IgD-negative memory B cell (primary cell): Measurements from ENCODE around the gene HCN2. TPM values are rescaled to one million over a fixed set of nuclear protein-coding genes. Genes with fewer than 3 reads are reported as not detected.
"Not testable (repeated sequence)": the region's sequence is repeated elsewhere in the genome, so short reads cannot be mapped to it uniquely, and the experiment has no call there.

Experiments
- H3K27ac Mint-ChIP-seq, 3 donors: one replicate each; pipeline ENCODE4 v1.8.0; 2020 to 2022; ENCODE audit warnings: mild to moderate bottlenecking in 3 of 3, mixed read lengths in 3 of 3, moderate library complexity in 1 of 3
- H3K27me3 Mint-ChIP-seq: one replicate; pipeline ENCODE4 v1.8.0; 2021; ENCODE audit warnings: mixed read lengths
- H3K36me3 Mint-ChIP-seq: one replicate; pipeline ENCODE4 v1.8.0; 2020; ENCODE audit warnings: mild to moderate bottlenecking, mixed read lengths
- H3K4me1 Mint-ChIP-seq, 3 donors: one replicate each; pipeline ENCODE4 v1.8.0; 2020 to 2022; ENCODE audit warnings: mixed read lengths in 3 of 3, mild to moderate bottlenecking in 1 of 3
- H3K4me3 Mint-ChIP-seq, 4 donors: one replicate each; pipeline ENCODE4 v1.8.0; 2020 to 2022; ENCODE audit warnings: mild to moderate bottlenecking in 4 of 4, mixed read lengths in 4 of 4, moderate library complexity in 3 of 4
- H3K9me3 Mint-ChIP-seq, 3 donors: one replicate each; pipeline ENCODE4 v1.8.0; 2020 to 2021; ENCODE audit warnings: mixed read lengths in 3 of 3, mild to moderate bottlenecking in 1 of 3
- polyA plus RNA-seq: library from polyadenylated mRNA; unstranded; fragments of 300-500 nt; fragmentation: Illumina TruSeq; gene quantifications from one replicate; pipeline ENCODE4 v1.2.3, GENCODE V29; 2021

Gene HCN2
- polyA plus RNA-seq, 1 donor from 2014 or later = not detected

- Mint-ChIP-seq H3K27ac (no peak overlapping the region), H3K4me3 (no peak overlapping the region), H3K4me1 (no peaks in the 10 kb centered on the region), H3K36me3 (no peaks in the 10 kb centered on the region), H3K27me3 (peaks cover 2% of the 10 kb centered on the region), H3K9me3 (peaks cover 0 to 2% (median 0%) of the 10 kb centered on the region in 3 donors)
Measured at GRCh38 chr19:602391-603301, 13.0 kb downstream of the HCN2 start.

- H3K4me3 Mint-ChIP-seq, H3K9me3 Mint-ChIP-seq, H3K27me3 Mint-ChIP-seq, H3K36me3 Mint-ChIP-seq, H3K4me1 Mint-ChIP-seq: not testable (repeated sequence)
- H3K27ac Mint-ChIP-seq = peak overlapping the region in 1 of 3 donors; percentile 71
Measured at GRCh38 chr19:603302-603639, 13.6 kb downstream of the HCN2 start.

DNA sequence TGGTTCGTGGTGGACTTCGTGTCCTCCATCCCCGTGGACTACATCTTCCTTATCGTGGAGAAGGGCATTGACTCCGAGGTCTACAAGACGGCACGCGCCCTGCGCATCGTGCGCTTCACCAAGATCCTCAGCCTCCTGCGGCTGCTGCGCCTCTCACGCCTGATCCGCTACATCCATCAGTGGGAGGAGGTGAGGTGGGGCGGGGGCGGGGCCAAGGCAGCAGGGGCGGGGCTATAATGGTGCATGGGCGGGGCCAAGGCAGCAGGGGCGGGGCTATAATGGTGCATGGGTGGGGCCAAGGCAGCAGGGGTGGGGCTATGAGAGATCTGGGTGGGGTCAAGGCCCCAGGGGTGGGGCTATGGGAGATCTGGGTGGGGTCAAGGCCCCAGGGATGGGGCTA is 14.1 kb downstream of the HCN2 start:
- not testable (repeated sequence) for H3K9me3 Mint-ChIP-seq, H3K4me1 Mint-ChIP-seq, H3K36me3 Mint-ChIP-seq, H3K27me3 Mint-ChIP-seq, H3K4me3 Mint-ChIP-seq
- H3K27ac Mint-ChIP-seq = peak overlapping the region in 1 of 3 donors; percentile 71

DNA sequence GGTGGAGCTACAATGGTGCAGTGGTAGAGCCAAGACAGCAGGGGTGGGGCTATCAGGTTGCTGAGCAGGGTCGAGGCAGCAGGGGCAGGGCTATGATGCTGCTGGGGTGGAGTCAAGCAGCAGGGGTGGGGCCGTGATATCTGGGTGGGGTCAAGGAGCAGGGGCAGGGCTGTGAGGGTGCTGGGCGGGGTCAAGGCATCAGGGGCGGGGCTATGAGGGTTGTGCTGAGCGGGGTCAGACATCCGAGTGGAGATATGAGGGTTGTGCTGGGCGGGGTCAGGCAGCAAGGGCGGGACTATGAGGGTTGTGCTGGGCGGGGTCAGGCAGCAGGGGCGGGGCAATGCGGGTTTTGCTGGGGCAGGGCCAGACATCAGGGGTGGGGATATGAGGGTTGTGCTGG is 14.7 kb downstream of the HCN2 start:
- no peaks in the 10 kb centered on the region for H3K36me3 Mint-ChIP-seq
- H3K27ac Mint-ChIP-seq = no peak overlapping the region
- H3K27me3 Mint-ChIP-seq = peaks cover 2% of the 10 kb centered on the region
- H3K9me3 Mint-ChIP-seq = peaks cover 0 to 2% (median 0%) of the 10 kb centered on the region in 3 donors
- no peak overlapping the region for H3K4me3 Mint-ChIP-seq
- no peaks in the 10 kb centered on the region for H3K4me1 Mint-ChIP-seq

- not testable (repeated sequence) for H3K4me1 Mint-ChIP-seq, H3K36me3 Mint-ChIP-seq, H3K27ac Mint-ChIP-seq, H3K27me3 Mint-ChIP-seq, H3K9me3 Mint-ChIP-seq
- H3K4me3 Mint-ChIP-seq = peak overlapping the region in 1 of 4 donors; percentile 77
Measured at GRCh38 chr19:605061-605971, 15.6 kb downstream of the HCN2 start.

GRCh38 chr19:607301-608154 is 17.8 kb downstream of the HCN2 start:
- Mint-ChIP-seq H3K4me3 (no peak overlapping the region), H3K9me3 (peaks cover 0 to under 1% (median 0%) of the 10 kb centered on the region in 3 donors), H3K27me3 (peaks cover 2% of the 10 kb centered on the region), H3K36me3 (no peaks in the 10 kb centered on the region), H3K4me1 (peaks cover 5 to 10% (median 9%) of the 10 kb centered on the region in 3 donors), H3K27ac (no peak overlapping the region)

- Mint-ChIP-seq H3K27ac (no peak overlapping the region), H3K36me3 (no peaks in the 10 kb centered on the region), H3K4me1 (peaks cover 5 to 10% (median 9%) of the 10 kb centered on the region in 3 donors), H3K27me3 (peaks cover 2% of the 10 kb centered on the region), H3K9me3 (no peaks in the 10 kb centered on the region), H3K4me3 (no peak overlapping the region)
Measured at GRCh38 chr19:608155-609003, 18.7 kb downstream of the HCN2 start.

DNA sequence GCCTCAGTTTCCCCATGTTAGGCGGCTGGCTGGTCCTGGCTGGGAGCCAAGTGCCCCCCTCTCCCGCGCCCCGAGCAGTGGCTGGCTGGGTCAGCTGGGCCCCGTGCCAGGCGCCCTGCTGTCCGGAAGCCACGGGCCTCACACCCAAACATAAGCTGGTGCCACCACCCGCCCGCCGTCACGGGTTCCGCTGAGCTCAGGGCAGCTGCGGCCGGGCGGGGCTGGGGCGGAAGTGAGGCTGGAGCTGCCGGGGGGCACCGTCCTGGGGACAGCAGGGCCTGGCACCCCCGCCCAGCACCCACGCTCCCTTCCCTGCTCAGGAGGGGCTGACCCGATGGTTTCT is 19.3 kb downstream of the HCN2 start:
- Mint-ChIP-seq H3K36me3 (no peaks in the 10 kb centered on the region), H3K4me3 (no peak overlapping the region), H3K4me1 (peaks cover 5 to 10% (median 9%) of the 10 kb centered on the region in 3 donors), H3K27me3 (peaks cover 2% of the 10 kb centered on the region), H3K9me3 (no peaks in the 10 kb centered on the region), H3K27ac (no peak overlapping the region)

DNA sequence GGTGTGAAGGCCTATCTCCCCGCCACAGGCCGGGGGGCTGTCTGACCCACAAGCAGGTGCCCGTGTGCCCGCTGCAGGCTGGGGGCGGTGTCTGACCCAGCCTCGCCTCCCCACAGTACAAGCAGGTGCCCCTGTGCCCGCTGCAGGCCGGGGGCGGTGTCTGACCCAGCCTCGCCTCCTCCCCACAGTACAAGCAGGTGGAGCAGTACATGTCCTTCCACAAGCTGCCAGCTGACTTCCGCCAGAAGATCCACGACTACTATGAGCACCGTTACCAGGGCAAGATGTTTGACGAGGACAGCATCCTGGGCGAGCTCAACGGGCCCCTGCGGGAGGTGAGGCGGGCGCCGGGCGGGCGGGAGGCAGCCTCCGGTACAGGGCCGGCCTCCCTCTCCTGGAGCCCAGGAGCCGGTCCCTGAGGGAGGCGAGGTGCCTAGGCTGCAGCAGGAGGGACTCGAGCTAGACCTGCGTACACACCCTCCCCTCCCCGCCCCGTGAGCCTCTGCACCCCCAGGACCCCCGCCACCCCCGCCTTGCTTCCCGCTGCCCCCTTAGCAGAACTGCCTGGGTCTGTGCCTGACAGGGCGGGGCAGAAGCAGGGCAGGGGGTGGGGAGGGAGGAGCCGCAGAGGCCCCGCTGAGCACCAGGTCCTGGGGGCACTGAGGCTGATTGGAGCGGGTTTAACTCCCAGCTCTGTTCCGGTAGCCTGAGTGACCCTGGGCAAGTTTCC is 20.6 kb downstream of the HCN2 start:
- Mint-ChIP-seq H3K36me3 (no peaks in the 10 kb centered on the region), H3K4me1 (peaks cover 5 to 10% (median 10%) of the 10 kb centered on the region in 3 donors), H3K27me3 (peaks cover 4% of the 10 kb centered on the region), H3K9me3 (no peaks in the 10 kb centered on the region), H3K27ac (peak overlapping the region in 2 of 3 donors; percentile 84 to 90), H3K4me3 (peak overlapping the region; percentile 65 to 94 (median 87))

DNA sequence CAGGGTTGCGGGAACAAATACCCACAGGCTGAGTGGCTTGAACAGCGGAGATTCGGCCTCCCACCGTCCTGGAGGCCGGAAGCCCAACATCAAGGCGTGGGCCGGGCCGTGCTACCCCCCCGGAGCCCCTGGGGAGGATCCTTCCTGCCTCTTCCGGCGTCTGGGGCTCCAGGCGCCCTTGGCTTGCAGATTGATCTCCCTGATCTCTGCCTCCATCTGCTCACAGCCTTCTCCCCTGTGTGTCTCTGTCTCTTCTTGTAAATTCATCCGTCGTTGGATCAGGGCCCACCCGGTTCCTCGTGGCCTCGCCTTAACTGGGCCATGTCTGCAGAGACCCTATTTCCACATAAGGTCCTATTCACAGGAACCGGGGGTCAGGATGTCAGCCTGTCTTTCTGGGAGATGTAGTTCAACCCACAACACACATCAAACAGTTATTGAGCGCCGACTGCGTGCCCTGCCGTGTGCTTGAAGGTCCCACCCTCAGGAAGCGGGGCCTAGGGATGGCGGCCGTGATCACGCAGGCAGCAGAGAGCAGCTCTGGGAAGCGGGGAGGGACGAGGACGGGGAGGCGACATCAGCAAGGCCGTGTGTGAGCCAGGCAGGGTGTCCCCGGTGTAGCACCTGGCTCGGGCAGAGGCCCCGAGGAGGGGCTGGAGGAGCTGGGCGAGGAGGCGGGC is 21.3 kb downstream of the HCN2 start:
- H3K27ac Mint-ChIP-seq = peak overlapping the region in 2 of 3 donors; percentile 84 to 90
- no peaks in the 10 kb centered on the region for H3K9me3 Mint-ChIP-seq
- H3K27me3 Mint-ChIP-seq = peaks cover 9% of the 10 kb centered on the region
- peak overlapping the region; percentile 65 to 94 (median 87) for H3K4me3 Mint-ChIP-seq
- peaks cover 10 to 13% (median 13%) of the 10 kb centered on the region in 3 donors for H3K4me1 Mint-ChIP-seq
- H3K36me3 Mint-ChIP-seq = no peaks in the 10 kb centered on the region

DNA sequence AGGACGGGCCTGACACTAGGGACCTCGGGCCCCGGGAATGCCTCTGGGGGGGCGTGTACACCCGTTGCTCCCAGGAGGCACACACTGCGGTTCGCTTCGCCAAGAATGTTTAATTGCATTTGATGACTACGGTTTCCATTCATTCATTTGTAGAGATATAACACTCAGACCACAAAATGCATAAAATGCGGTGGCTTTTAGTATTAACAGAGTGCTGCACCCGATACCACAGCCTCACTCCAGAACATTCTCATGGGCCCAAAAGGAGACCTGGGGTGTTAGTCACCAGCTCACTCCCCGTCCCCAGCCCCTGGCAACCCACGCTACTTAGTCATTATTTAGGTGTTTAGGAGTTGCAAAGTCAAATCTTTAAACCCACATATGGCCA is 21.8 kb downstream of the HCN2 start:
- Mint-ChIP-seq H3K4me3 (peak overlapping the region; percentile 47 to 93 (median 73)), H3K4me1 (peaks cover 10 to 13% (median 13%) of the 10 kb centered on the region in 3 donors), H3K9me3 (no peaks in the 10 kb centered on the region), H3K36me3 (no peaks in the 10 kb centered on the region), H3K27ac (peak overlapping the region in 2 of 3 donors; percentile 84 to 90), H3K27me3 (peaks cover 9% of the 10 kb centered on the region)

GRCh38 chr19:612941-613340 is 23.3 kb downstream of the HCN2 start:
- no peaks in the 10 kb centered on the region for H3K9me3 Mint-ChIP-seq
- H3K4me3 Mint-ChIP-seq = no peak overlapping the region
- peaks cover 10 to 13% (median 13%) of the 10 kb centered on the region in 3 donors for H3K4me1 Mint-ChIP-seq
- peaks cover 1% of the 10 kb centered on the region for H3K36me3 Mint-ChIP-seq
- no peak overlapping the region for H3K27ac Mint-ChIP-seq
- peaks cover 9% of the 10 kb centered on the region for H3K27me3 Mint-ChIP-seq
